Keratinocyte (primary cell): ENCODE measurements around the gene MUS81.

Source experiments
- EZH2 ChIP-seq: IDR thresholded peaks from one replicate; pipeline ENCODE4 v1.6.1; 2012; ENCODE audit warnings: inconsistent platforms, mild to moderate bottlenecking, low read length, moderate library complexity
- TF ChIP-seq, protein P1 (sequence below), 3 experiments: IDR thresholded peaks in 1 of 3; conservative IDR thresholded peaks in 1 of 3; optimal IDR thresholded peaks in 1 of 3; 2 replicates in 2 of 3; 3 replicates in 1 of 3; pipeline versions ENCODE3 to v1.5.1; 2011; ENCODE audit warnings: low read length in 3 of 3, mild to moderate bottlenecking in 3 of 3, moderate library complexity in 2 of 3, control low read depth in 1 of 3, inconsistent platforms in 1 of 3; ENCODE audit not compliant: insufficient read depth in 2 of 3; ENCODE audit errors: extremely low read depth in 1 of 3

DNA sequence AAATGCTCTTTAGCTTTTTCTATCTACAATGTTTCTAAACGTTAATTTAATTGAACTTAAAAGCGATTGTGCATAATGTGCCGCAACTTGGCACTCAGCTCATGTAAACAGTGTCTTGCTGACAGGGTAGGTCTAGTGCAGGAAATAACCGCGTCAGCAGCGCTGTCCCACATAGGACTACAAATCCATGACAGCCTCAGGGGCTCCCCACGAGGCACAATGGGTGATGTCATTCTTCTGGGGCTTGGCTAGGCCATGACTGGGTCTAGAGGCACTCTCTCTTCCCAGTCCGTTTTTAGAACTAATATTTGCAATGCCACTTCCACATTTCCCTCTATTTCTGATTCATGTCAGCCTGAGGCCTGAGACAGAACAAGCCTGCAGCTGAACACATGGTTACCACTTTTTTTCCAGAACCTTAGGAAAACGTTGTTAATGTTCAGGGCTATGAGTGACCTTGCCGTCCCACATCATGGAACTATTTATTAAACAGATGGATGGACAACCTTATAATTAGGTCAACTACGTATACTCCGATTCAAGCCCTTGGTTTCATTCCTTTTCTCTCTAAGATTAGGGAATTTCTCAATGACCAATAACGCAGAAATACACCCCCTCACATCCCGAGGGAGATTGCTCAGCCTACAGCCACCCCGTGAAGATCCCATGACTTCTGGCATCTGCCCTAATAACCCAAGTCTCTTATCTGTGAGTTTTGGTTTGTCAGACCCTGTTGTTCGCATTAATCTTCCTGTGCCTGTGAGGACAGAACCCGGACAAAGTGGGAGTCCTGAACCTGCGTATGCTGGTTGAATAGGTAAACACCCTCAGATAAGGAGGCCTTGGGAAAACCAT lies 45.9 kb upstream of the MUS81 start:
- TF ChIP-seq, protein P1, sequence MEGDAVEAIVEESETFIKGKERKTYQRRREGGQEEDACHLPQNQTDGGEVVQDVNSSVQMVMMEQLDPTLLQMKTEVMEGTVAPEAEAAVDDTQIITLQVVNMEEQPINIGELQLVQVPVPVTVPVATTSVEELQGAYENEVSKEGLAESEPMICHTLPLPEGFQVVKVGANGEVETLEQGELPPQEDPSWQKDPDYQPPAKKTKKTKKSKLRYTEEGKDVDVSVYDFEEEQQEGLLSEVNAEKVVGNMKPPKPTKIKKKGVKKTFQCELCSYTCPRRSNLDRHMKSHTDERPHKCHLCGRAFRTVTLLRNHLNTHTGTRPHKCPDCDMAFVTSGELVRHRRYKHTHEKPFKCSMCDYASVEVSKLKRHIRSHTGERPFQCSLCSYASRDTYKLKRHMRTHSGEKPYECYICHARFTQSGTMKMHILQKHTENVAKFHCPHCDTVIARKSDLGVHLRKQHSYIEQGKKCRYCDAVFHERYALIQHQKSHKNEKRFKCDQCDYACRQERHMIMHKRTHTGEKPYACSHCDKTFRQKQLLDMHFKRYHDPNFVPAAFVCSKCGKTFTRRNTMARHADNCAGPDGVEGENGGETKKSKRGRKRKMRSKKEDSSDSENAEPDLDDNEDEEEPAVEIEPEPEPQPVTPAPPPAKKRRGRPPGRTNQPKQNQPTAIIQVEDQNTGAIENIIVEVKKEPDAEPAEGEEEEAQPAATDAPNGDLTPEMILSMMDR (optimal IDR thresholded peaks at IDR 0.05 in 1 of 3, IDR thresholded peaks at IDR 0.05 in 1 of 3, conservative IDR thresholded peaks at IDR 0.05 in 1 of 3; ENCODE audit: extremely low read depth in 1 of 3, insufficient read depth in 2 of 3, low read length in 3 of 3): no peak
- TF ChIP-seq EZH2: no peak
